HCT116 (cell line): ENCODE measurements around the gene OR2AT4. TPM values are rescaled to one million over a fixed set of nuclear protein-coding genes. Genes with fewer than 3 reads are reported as not detected.

Source experiments
- ATAC-seq: fragments of 200-7000 bp; cut with Tn5 transposase; 2 replicates; pipeline ENCODE4 v1.9.1; 2020; ENCODE audit warnings: mild to moderate bottlenecking, moderate library complexity
- BruUV-seq: library from RNA; stranded (reverse); fragments of 400-500 nt; replicated peaks from 2 replicates; lab custom pipeline; 2021; lab: Mats Ljungman, UMichigan
- CTCF ChIA-PET: fragments of 300-600 bp; sonication (Branson Sonifier 250); formaldehyde crosslinking; loops from one replicate; lab custom pipeline; 2021; ENCODE audit warnings: antibody characterized with exemption; lab: Charles Lee
- POLR2A ChIA-PET: fragments of 300-600, 350-600 bp; sonication (Branson Sonifier 250); formaldehyde crosslinking; loops from one replicate; lab custom pipeline; 2021; ENCODE audit warnings: antibody characterized with exemption; lab: Charles Lee
- RAD21 ChIA-PET, 2 experiments: fragments of 300-600 bp; sonication (Branson Sonifier 250); formaldehyde crosslinking; loops; one replicate each; lab custom pipeline; 2023; ENCODE audit warnings: low total read pairs in 2 of 2; ENCODE audit not compliant: uncharacterized antibody in 2 of 2, unreplicated experiment in 2 of 2, low non-redundant PET in 1 of 2; lab: Charles Lee
- DNase-seq: peaks from one replicate; pipeline ENCODE4 v3.0.0-alpha.2; 2010; ENCODE audit warnings: low read depth, low spot score
- H2AFZ ChIP-seq: fragments of 200-600 bp; shearing (Covaris generic), sonication (generic); 2 replicates; pipeline ENCODE4 v1.6.1; 2017; ENCODE audit warnings: low read depth, mixed run types, mixed read lengths, antibody characterized with exemption, low read length; ENCODE audit not compliant: poor library complexity, severe bottlenecking
- H3K27ac ChIP-seq: 2 replicates; pipeline ENCODE4 v1.5.1; 2012; ENCODE audit warnings: low read depth, low read length
- H3K27me3 ChIP-seq: fragments of 200-600 bp; sonication (generic); 2 replicates; pipeline ENCODE4 v1.6.1; 2016; ENCODE audit warnings: mixed run types, low read length, mixed read lengths; ENCODE audit not compliant: insufficient read depth
- H3K36me3 ChIP-seq, 2 experiments: fragments of 200-500 bp in 1 of 2; fragments of 200-600 bp in 1 of 2; sonication (Bioruptor generic) in 1 of 2; sonication (generic) in 1 of 2; 2 replicates each; pipeline versions ENCODE4 v1.5.1 to v1.6.1; 2014 to 2016; ENCODE audit warnings: low read length in 2 of 2, inconsistent platforms in 1 of 2, mixed read lengths in 1 of 2, mixed run types in 1 of 2; ENCODE audit not compliant: insufficient read depth in 2 of 2, control insufficient read depth in 1 of 2
- H3K4me1 ChIP-seq, 2 experiments: fragments of 200-600 bp in 1 of 2; sonication (generic) in 1 of 2; 2 replicates each; pipeline versions ENCODE4 v1.5.1 to v1.6.1; 2012 to 2017; ENCODE audit warnings: low read length in 2 of 2, inconsistent platforms in 1 of 2, mild to moderate bottlenecking in 1 of 2, mixed read lengths in 1 of 2, mixed run types in 1 of 2, moderate library complexity in 1 of 2; ENCODE audit not compliant: insufficient read depth in 2 of 2, control insufficient read depth in 1 of 2
- H3K4me2 ChIP-seq: fragments of 200-600 bp; sonication (generic); 2 replicates; pipeline ENCODE4 v1.6.1; 2017; ENCODE audit warnings: mixed run types, low read length, mixed read lengths
- H3K4me3 ChIP-seq, 2 experiments: fragments of 200-600 bp in 1 of 2; sonication (generic) in 1 of 2; replicated peaks in 1 of 2; 2 replicates each; pipeline ENCODE4 v1.5.1; 2011 to 2016; ENCODE audit warnings: low read length in 2 of 2, control low read depth in 1 of 2, low read depth in 1 of 2, mild to moderate bottlenecking in 1 of 2, mixed read lengths in 1 of 2, mixed run types in 1 of 2
- H3K79me2 ChIP-seq: fragments of 200-600 bp; sonication (generic); 2 replicates; pipeline ENCODE4 v1.6.1; 2017; ENCODE audit warnings: mild to moderate bottlenecking, mixed run types, low read length, moderate library complexity, mixed read lengths; ENCODE audit not compliant: insufficient read depth
- H3K9ac ChIP-seq: fragments of 200-600 bp; sonication (generic); 2 replicates; pipeline ENCODE4 v1.6.1; 2016; ENCODE audit warnings: low read length, mixed read lengths
- H3K9me2 ChIP-seq: fragments of 200-600 bp; sonication (generic), shearing (Covaris generic); 2 replicates; pipeline ENCODE4 v1.6.1; 2017; ENCODE audit warnings: mixed run types, mild to moderate bottlenecking, moderate library complexity; ENCODE audit not compliant: insufficient read depth
- H3K9me3 ChIP-seq, 2 experiments: fragments of 200-500 bp in 1 of 2; fragments of 200-600 bp in 1 of 2; sonication (Bioruptor generic) in 1 of 2; sonication (generic) in 1 of 2; 2 replicates each; pipeline ENCODE4 v1.6.1; 2014 to 2017; ENCODE audit warnings: low read length in 2 of 2, mixed read lengths in 2 of 2, inconsistent platforms in 1 of 2, low read depth in 1 of 2, mild to moderate bottlenecking in 1 of 2, mixed run types in 1 of 2, moderate library complexity in 1 of 2; ENCODE audit not compliant: control insufficient read depth in 1 of 2, insufficient read depth in 1 of 2
- H4K20me1 ChIP-seq: fragments of 200-600 bp; sonication (generic), shearing (Covaris generic); 2 replicates; pipeline ENCODE4 v1.6.1; 2017; ENCODE audit warnings: mixed run types, mild to moderate bottlenecking, moderate library complexity; ENCODE audit not compliant: insufficient read depth
- CBX3 ChIP-seq: IDR thresholded peaks from 2 replicates; pipeline ENCODE4 v1.6.1; 2012; ENCODE audit warnings: low read depth
- CEBPB ChIP-seq: IDR thresholded peaks from 2 replicates; pipeline ENCODE4 v1.6.1; 2012; ENCODE audit warnings: low read depth
- EGR1 ChIP-seq: IDR thresholded peaks from 2 replicates; pipeline ENCODE4 v1.6.1; 2012; ENCODE audit warnings: low read depth
- ELF1 ChIP-seq: IDR thresholded peaks from 2 replicates; pipeline ENCODE4 v1.6.1; 2012; ENCODE audit warnings: low read depth, borderline replicate concordance
- EZH2 ChIP-seq: fragments of 200-600 bp; sonication (generic); IDR thresholded peaks from 2 replicates; pipeline ENCODE4 v1.6.1; 2017; ENCODE audit warnings: antibody characterized with exemption, mixed run types
- EZH2phosphoT487 ChIP-seq: fragments of 200-600 bp; IDR thresholded peaks from 2 replicates; pipeline ENCODE4 v1.6.1; 2018; ENCODE audit warnings: antibody characterized with exemption, borderline replicate concordance
- FOSL1 ChIP-seq: IDR thresholded peaks from 2 replicates; pipeline ENCODE4 v1.6.1; 2012; ENCODE audit warnings: low read depth
- JUND ChIP-seq: IDR thresholded peaks from 2 replicates; pipeline ENCODE4 v1.6.1; 2012
- POLR2AphosphoS5 ChIP-seq: IDR thresholded peaks from 2 replicates; pipeline ENCODE4 v1.6.1; 2011; ENCODE audit warnings: mild to moderate bottlenecking, low read depth, low read length, moderate library complexity
- RAD21 ChIP-seq: IDR thresholded peaks from 2 replicates; pipeline ENCODE4 v1.6.1; 2012; ENCODE audit warnings: low read depth, mild to moderate bottlenecking
- SIN3A ChIP-seq: IDR thresholded peaks from 2 replicates; pipeline ENCODE4 v1.6.1; 2012; ENCODE audit warnings: low read depth
- SP1 ChIP-seq: IDR thresholded peaks from 2 replicates; pipeline ENCODE4 v1.6.1; 2012; ENCODE audit warnings: low read depth
- SRF ChIP-seq: IDR thresholded peaks from 2 replicates; pipeline ENCODE4 v1.6.1; 2012; ENCODE audit warnings: low read depth
- TCF7L2 ChIP-seq: IDR thresholded peaks from 2 replicates; pipeline ENCODE4 v1.7.0; 2011; ENCODE audit warnings: borderline replicate concordance, inconsistent platforms; ENCODE audit not compliant: insufficient read depth, insufficient read length; ENCODE audit errors: extremely low read depth
- YY1 ChIP-seq: IDR thresholded peaks from 2 replicates; pipeline ENCODE4 v1.6.1; 2011; ENCODE audit warnings: low read length, low read depth, moderate library complexity, mild to moderate bottlenecking; ENCODE audit not compliant: insufficient replicate concordance; ENCODE audit errors: extremely low read depth
- ZFX ChIP-seq: fragments of 450-650 bp; IDR thresholded peaks from 2 replicates; pipeline ENCODE4 v1.6.1; 2017
- ZNF274 ChIP-seq: fragments of 200-500 bp; sonication (Bioruptor generic); IDR thresholded peaks from 2 replicates; pipeline ENCODE4 v1.6.1; 2014; ENCODE audit warnings: mild to moderate bottlenecking, low read depth, low read length, inconsistent platforms
- intact Hi-C: fragments of 100-400 bp; cut with micrococcal nuclease; formaldehyde crosslinking; loops from 2 replicates; pipeline ENCODE4 v1.10.0; 2022
- total RNA-seq: library from RNA; stranded (reverse); gene quantifications from one replicate; pipeline ENCODE4 v1.2.1, GENCODE V29; 2021; ENCODE audit not compliant: unreplicated experiment
- TF ChIP-seq, protein P1 (sequence below): IDR thresholded peaks from 2 replicates; pipeline ENCODE4 v1.6.1; 2011; ENCODE audit warnings: mild to moderate bottlenecking, low read length, moderate library complexity; ENCODE audit not compliant: insufficient replicate concordance; ENCODE audit errors: extremely low read depth
- TF ChIP-seq, protein P2 (sequence below): IDR thresholded peaks from 2 replicates; pipeline ENCODE4 v1.6.1; 2012
- TF ChIP-seq, protein P3 (sequence below), 3 experiments: fragments of 200-600 bp in 1 of 3; sonication (generic) in 1 of 3; IDR thresholded peaks in 2 of 3; conservative IDR thresholded peaks in 1 of 3; 2 replicates each; pipeline ENCODE4 v1.5.1; 2012 to 2017; ENCODE audit warnings: low read depth in 2 of 3, low read length in 2 of 3, antibody characterized with exemption in 1 of 3, borderline replicate concordance in 1 of 3, control low read depth in 1 of 3, mild to moderate bottlenecking in 1 of 3, mixed read lengths in 1 of 3, mixed run types in 1 of 3, moderate library complexity in 1 of 3; ENCODE audit not compliant: insufficient read depth in 1 of 3
- TF ChIP-seq, protein P4 (sequence below): IDR thresholded peaks from 2 replicates; pipeline ENCODE4 v1.6.1; 2012

The OR2AT4 gene
- total RNA-seq, 1 experiment from 2014 or later, result not detected

DNA sequence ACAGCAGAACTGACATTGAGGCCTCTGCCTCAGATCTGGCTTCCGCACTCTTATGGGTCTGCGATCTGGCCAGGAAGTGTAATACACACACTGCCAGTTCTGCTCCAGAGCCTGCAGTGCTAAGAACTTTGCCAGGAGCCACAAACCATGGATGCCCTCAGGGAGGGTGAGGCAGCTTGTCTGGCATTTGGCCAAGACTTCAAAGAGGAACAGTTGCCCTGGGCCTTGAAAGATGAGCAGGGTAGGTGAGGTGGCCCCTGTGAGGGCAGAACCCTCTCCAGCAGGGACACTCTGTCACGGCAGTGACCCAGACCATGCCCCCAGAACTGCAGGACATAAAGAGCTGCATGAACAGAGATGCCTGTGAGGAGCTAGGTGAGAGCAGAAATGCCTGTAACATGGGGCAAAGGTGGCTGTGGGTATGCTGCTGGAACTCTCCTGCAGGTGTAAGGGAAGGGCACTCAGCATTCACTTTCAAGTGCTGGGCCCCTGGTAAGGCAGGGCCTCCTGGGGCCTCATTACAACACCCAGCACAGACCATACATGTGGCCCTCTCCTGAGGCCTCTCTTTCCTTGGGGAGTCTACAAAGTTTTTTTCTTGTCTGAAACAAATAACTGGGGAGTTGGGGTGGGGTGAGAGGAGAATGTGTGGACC is 60.6 kb downstream of the OR2AT4 start:
- BruUV-seq, result no TSS peak
- ATAC-seq (peak; percentile 83), DNase-seq (peak; percentile 73)
- H3K27ac ChIP-seq, result peak overlapping the region; percentile 11; the same call in 1 of the 2 replicates
- H3K4me2 ChIP-seq, result peak overlapping the region; percentile 56
- H3K4me3 ChIP-seq, result 0 out of 4 replicates have a peak overlapping the region, but pooled peaks of 1 of the 2 experiments have one; percentile 15
- H3K36me3 ChIP-seq, result no peaks in the 10 kb centered on the region
- no peaks in the 10 kb centered on the region for H3K27me3 ChIP-seq
- peaks cover 17 to 28% of the 10 kb centered on the region in 2 experiments for H3K4me1 ChIP-seq
- H4K20me1 ChIP-seq, result no peaks in the 10 kb centered on the region
- POLR2A ChIA-PET, result no interaction called here
- no peaks in the 10 kb centered on the region for H3K79me2 ChIP-seq
- CTCF ChIA-PET, result interaction anchor here (2.3 to 2.9 kb wide), 3 partner anchors 10 to 213 kb away, joined by 7 to 13 read pairs (median 10); no protein-coding TSS in a partner anchor
- intact Hi-C loops, result no loop called here
- no peaks in the 10 kb centered on the region for H3K9me2 ChIP-seq
- TF ChIP-seq ZNF274 (no peak), YY1 (peak; percentile 30), POLR2AphosphoS5 (peak; percentile 66), RAD21 (no peak), EZH2phosphoT487 (no peak), TCF7L2 (peak; percentile 97), CBX3 (peak; percentile 85), SIN3A (peak; percentile 73), EGR1 (no peak), EZH2 (no peak), CEBPB (peak; percentile 37; the same call in 1 of the 2 replicates), JUND (peak; percentile 67; the same call in 1 of the 2 replicates), SP1 (peak; percentile 70), SRF (no peak), ZFX (0 out of 2 replicates have a peak, but pooled peaks have one; percentile 4), FOSL1 (peak; percentile 53; the same call in 1 of the 2 replicates), ELF1 (no peak)
- TF ChIP-seq, protein P1, sequence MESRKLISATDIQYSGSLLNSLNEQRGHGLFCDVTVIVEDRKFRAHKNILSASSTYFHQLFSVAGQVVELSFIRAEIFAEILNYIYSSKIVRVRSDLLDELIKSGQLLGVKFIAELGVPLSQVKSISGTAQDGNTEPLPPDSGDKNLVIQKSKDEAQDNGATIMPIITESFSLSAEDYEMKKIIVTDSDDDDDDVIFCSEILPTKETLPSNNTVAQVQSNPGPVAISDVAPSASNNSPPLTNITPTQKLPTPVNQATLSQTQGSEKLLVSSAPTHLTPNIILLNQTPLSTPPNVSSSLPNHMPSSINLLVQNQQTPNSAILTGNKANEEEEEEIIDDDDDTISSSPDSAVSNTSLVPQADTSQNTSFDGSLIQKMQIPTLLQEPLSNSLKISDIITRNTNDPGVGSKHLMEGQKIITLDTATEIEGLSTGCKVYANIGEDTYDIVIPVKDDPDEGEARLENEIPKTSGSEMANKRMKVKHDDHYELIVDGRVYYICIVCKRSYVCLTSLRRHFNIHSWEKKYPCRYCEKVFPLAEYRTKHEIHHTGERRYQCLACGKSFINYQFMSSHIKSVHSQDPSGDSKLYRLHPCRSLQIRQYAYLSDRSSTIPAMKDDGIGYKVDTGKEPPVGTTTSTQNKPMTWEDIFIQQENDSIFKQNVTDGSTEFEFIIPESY, result peak; percentile 34
- TF ChIP-seq, protein P2, sequence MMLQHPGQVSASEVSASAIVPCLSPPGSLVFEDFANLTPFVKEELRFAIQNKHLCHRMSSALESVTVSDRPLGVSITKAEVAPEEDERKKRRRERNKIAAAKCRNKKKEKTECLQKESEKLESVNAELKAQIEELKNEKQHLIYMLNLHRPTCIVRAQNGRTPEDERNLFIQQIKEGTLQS, result no peak
- TF ChIP-seq, protein P3, sequence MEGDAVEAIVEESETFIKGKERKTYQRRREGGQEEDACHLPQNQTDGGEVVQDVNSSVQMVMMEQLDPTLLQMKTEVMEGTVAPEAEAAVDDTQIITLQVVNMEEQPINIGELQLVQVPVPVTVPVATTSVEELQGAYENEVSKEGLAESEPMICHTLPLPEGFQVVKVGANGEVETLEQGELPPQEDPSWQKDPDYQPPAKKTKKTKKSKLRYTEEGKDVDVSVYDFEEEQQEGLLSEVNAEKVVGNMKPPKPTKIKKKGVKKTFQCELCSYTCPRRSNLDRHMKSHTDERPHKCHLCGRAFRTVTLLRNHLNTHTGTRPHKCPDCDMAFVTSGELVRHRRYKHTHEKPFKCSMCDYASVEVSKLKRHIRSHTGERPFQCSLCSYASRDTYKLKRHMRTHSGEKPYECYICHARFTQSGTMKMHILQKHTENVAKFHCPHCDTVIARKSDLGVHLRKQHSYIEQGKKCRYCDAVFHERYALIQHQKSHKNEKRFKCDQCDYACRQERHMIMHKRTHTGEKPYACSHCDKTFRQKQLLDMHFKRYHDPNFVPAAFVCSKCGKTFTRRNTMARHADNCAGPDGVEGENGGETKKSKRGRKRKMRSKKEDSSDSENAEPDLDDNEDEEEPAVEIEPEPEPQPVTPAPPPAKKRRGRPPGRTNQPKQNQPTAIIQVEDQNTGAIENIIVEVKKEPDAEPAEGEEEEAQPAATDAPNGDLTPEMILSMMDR (IDR thresholded peaks at IDR 0.05 in 2 of 3, conservative IDR thresholded peaks at IDR 0.05 in 1 of 3; ENCODE audit: borderline replicate concordance in 1 of 3, insufficient read depth in 1 of 3, low read depth in 2 of 3, low read length in 2 of 3), result no peak
- TF ChIP-seq, protein P4, sequence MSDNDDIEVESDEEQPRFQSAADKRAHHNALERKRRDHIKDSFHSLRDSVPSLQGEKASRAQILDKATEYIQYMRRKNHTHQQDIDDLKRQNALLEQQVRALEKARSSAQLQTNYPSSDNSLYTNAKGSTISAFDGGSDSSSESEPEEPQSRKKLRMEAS, result peak; percentile 58
- no peak overlapping the region for H3K9ac ChIP-seq
- H3K9me3 ChIP-seq, result no peaks in the 10 kb centered on the region
- RAD21 ChIA-PET, result interaction anchor here in 1 of 2 experiments (0.7 kb wide), 1 partner anchor 14 kb away, joined by 3 read pairs; no protein-coding TSS in a partner anchor
- H2AFZ ChIP-seq, result peak overlapping the region; percentile 20
